GM23248 (cell line): ENCODE data around the gene C5orf15.

Experiments used
- EZH2 ChIP-seq: fragments of 200-600 bp; sonication (generic); IDR thresholded peaks from 2 replicates; pipeline ENCODE4 v1.6.1; 2018; ENCODE audit warnings: antibody characterized with exemption, mild to moderate bottlenecking; ENCODE audit not compliant: insufficient read depth, poor library complexity, severe bottlenecking
- EZH2phosphoT487 ChIP-seq: fragments of 200-600 bp; sonication (generic); IDR thresholded peaks from 2 replicates; pipeline ENCODE4 v1.6.1; 2018; ENCODE audit warnings: antibody characterized with exemption, moderate library complexity, mild to moderate bottlenecking, low read depth; ENCODE audit not compliant: insufficient read depth

- no peak for TF ChIP-seq EZH2
- TF ChIP-seq EZH2phosphoT487: no peak
These were observed 674 bp downstream of the C5orf15 start for GRCh38 chr5:133967698-133968203.
